ENCODE results near the gene SSTR3. TPM values are rescaled to one million over a fixed set of nuclear protein-coding genes. Genes with fewer than 3 reads are reported as not detected.

SSTR3 gene
- total and polyA plus RNA-seq, 8 donors = 0.04 to 0.26 (median 0.09) TPM; not detected in 2

GRCh38 chr22:37177755-37178154, 34.5 kb downstream of the SSTR3 start:
- Histone ChIP-seq H3K4me3 (no peak overlapping the region), H3K9me3 (no peaks in the 10 kb centered on the region), H3K36me3 (no peaks in the 10 kb centered on the region), H3K4me1 (peaks cover 25 to 50% of the 10 kb centered on the region in 2 donors), H3K27me3 (peaks cover 0 to 14% of the 10 kb centered on the region in 2 donors), H3K27ac (peak overlapping the region in 1 of 2 donors; percentile 74)
- DNase-seq (no peak), ATAC-seq (no peak)
- no peak for TF ChIP-seq CTCF (IDR thresholded peaks at IDR 0.05)
- intact Hi-C loops (cut with DNase I) = no loop called here

- Histone ChIP-seq H3K27ac (peak overlapping the region; percentile 22 to 74), H3K4me3 (no peak overlapping the region)
- no peak for TF ChIP-seq CTCF (IDR thresholded peaks at IDR 0.05)
These were observed 35.1 kb downstream of the SSTR3 start for GRCh38 chr22:37177221-37177620.

GRCh38 chr22:37176464-37177061, 35.7 kb downstream of the SSTR3 start:
- no peaks in the 10 kb centered on the region for H3K9me3 ChIP-seq
- ATAC-seq (peak; percentile 84), DNase-seq (peak; percentile 78 to 89 (median 84))
- peaks cover 0 to 14% of the 10 kb centered on the region in 2 donors for H3K27me3 ChIP-seq
- H3K4me3 ChIP-seq = peak overlapping the region in 1 of 2 donors; percentile 9
- TF ChIP-seq CTCF (IDR thresholded peaks at IDR 0.05) = no peak
- H3K27ac ChIP-seq = peak overlapping the region; percentile 22 to 74
- intact Hi-C loops (cut with DNase I) = no loop called here
- H3K4me1 ChIP-seq = peaks cover 25 to 50% of the 10 kb centered on the region in 2 donors
- no peaks in the 10 kb centered on the region for H3K36me3 ChIP-seq

More at GRCh38 chr22:37177221-37177620, 35.1 kb downstream of the SSTR3 start:
- Histone ChIP-seq H3K9me3 (no peaks in the 10 kb centered on the region), H3K4me1 (peaks cover 25 to 50% of the 10 kb centered on the region in 2 donors), H3K36me3 (no peaks in the 10 kb centered on the region), H3K27me3 (peaks cover 0 to 14% of the 10 kb centered on the region in 2 donors)
- ATAC-seq = no peak
- intact Hi-C loops (cut with DNase I) = no loop called here
- DNase-seq = peak in 2 of 4 donors; percentile 28 to 43

- TF ChIP-seq CTCF (IDR thresholded peaks at IDR 0.05) = no peak
- Histone ChIP-seq H3K27ac (peak overlapping the region; percentile 22 to 74), H3K4me1 (peaks cover 25 to 49% of the 10 kb centered on the region in 2 donors), H3K9me3 (no peaks in the 10 kb centered on the region), H3K36me3 (no peaks in the 10 kb centered on the region), H3K4me3 (no peak overlapping the region), H3K27me3 (peaks cover 0 to 14% of the 10 kb centered on the region in 2 donors)
- DNase-seq (peak in 2 of 4 donors; percentile 34 to 47), ATAC-seq (no peak)
- intact Hi-C loops (cut with DNase I) = no loop called here
These were observed 36.6 kb downstream of the SSTR3 start for GRCh38 chr22:37175414-37176281.

- Histone ChIP-seq H3K36me3 (no peaks in the 10 kb centered on the region), H3K4me3 (no peak overlapping the region), H3K27me3 (peaks cover 0 to 14% of the 10 kb centered on the region in 2 donors), H3K9me3 (no peaks in the 10 kb centered on the region), H3K27ac (no peak overlapping the region), H3K4me1 (peaks cover 25 to 45% of the 10 kb centered on the region in 2 donors)
- DNase-seq (peak in 1 of 4 donors; percentile 8), ATAC-seq (no peak)
- intact Hi-C loops (cut with DNase I) = no loop called here
- no peak for TF ChIP-seq CTCF (IDR thresholded peaks at IDR 0.05)
These were observed 37.3 kb downstream of the SSTR3 start for GRCh38 chr22:37174964-37175363.
